Measurements from ENCODE around the gene CNN2.

CNN2 gene

DNA sequence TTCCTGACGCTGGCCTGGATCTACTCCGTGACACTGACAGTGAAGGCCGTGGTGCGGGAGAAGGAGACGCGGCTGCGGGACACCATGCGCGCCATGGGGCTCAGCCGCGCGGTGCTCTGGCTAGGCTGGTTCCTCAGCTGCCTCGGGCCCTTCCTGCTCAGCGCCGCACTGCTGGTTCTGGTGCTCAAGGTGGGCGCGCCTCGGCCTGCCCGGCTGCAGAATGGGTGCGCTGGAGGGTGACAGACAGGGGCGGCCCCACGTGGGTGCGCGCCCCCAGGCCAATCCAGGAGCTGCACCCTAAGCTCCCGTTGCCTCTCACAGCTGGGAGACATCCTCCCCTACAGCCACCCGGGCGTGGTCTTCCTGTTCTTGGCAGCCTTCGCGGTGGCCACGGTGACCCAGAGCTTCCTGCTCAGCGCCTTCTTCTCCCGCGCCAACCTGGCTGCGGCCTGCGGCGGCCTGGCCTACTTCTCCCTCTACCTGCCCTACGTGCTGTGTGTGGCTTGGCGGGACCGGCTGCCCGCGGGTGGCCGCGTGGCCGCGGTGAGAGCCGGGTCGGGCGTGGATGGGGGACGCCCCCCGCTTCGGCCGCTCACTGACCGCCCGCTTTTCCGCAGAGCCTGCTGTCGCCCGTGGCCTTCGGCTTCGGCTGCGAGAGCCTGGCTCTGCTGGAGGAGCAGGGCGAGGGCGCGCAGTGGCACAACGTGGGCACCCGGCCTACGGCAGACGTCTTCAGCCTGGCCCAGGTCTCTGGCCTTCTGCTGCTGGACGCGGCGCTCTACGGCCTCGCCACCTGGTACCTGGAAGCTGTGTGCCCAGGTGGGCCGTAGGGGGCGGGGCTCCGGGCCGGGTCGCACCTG, 20.7 kb downstream of the CNN2 start:
- no peak overlapping the region for H3K4me3 ChIP-seq (ENCODE audit: severe bottlenecking)
- no peaks in the 10 kb centered on the region for H3K4me1 ChIP-seq (ENCODE audit: insufficient read depth, poor library complexity, severe bottlenecking)
- H3K27ac ChIP-seq (ENCODE audit: poor library complexity, severe bottlenecking), result no peak overlapping the region
- no peaks in the 10 kb centered on the region for H3K9me3 ChIP-seq (ENCODE audit: severe bottlenecking)
- TF ChIP-seq, protein P1, sequence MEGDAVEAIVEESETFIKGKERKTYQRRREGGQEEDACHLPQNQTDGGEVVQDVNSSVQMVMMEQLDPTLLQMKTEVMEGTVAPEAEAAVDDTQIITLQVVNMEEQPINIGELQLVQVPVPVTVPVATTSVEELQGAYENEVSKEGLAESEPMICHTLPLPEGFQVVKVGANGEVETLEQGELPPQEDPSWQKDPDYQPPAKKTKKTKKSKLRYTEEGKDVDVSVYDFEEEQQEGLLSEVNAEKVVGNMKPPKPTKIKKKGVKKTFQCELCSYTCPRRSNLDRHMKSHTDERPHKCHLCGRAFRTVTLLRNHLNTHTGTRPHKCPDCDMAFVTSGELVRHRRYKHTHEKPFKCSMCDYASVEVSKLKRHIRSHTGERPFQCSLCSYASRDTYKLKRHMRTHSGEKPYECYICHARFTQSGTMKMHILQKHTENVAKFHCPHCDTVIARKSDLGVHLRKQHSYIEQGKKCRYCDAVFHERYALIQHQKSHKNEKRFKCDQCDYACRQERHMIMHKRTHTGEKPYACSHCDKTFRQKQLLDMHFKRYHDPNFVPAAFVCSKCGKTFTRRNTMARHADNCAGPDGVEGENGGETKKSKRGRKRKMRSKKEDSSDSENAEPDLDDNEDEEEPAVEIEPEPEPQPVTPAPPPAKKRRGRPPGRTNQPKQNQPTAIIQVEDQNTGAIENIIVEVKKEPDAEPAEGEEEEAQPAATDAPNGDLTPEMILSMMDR (IDR thresholded peaks at IDR 0.05; ENCODE audit: poor library complexity, severe bottlenecking), result no peak
- no peak for DNase-seq (ENCODE audit: low spot score)
- H3K36me3 ChIP-seq (ENCODE audit: low read depth), result peaks cover 6% of the 10 kb centered on the region; the same call in 1 of the 2 replicates
- H3K27me3 ChIP-seq (ENCODE audit: insufficient read depth, poor library complexity, severe bottlenecking), result no peaks in the 10 kb centered on the region
- ATAC-seq (ENCODE audit: low read depth), result no peak

DNA sequence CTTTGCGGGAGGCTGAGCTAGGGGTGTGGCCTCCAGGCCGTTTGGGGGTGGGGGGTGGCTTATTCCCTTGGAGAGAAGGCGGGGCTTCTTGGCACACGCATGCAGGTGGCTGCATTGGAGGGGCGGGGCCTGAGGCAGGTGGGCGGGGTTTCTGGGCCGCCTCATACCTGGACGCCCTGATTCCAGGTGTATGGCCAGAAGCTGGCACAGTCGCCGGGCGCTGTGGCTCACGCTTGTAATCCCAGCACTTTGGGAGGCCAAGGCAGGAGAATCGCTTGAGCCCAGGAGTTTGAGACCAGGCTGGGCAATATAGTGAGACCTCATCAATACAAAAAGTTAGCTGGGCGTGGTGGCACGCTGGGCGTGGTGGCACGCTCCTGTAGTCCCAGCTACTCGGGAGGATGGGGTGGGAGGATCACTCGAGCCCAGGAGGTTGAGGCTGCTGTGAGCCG, 21.3 kb downstream of the CNN2 start:
- no peak for DNase-seq (ENCODE audit: low spot score)
- no peaks in the 10 kb centered on the region for H3K9me3 ChIP-seq (ENCODE audit: severe bottlenecking)
- TF ChIP-seq, protein P1 (IDR thresholded peaks at IDR 0.05; ENCODE audit: poor library complexity, severe bottlenecking), result no peak
- H3K4me3 ChIP-seq (ENCODE audit: severe bottlenecking), result no peak overlapping the region
- no peaks in the 10 kb centered on the region for H3K27me3 ChIP-seq (ENCODE audit: insufficient read depth, poor library complexity, severe bottlenecking)
- no peak for ATAC-seq (ENCODE audit: low read depth)
- H3K36me3 ChIP-seq (ENCODE audit: low read depth), result no peaks in the 10 kb centered on the region
- H3K4me1 ChIP-seq (ENCODE audit: insufficient read depth, poor library complexity, severe bottlenecking), result no peaks in the 10 kb centered on the region
- no peak overlapping the region for H3K27ac ChIP-seq (ENCODE audit: poor library complexity, severe bottlenecking)

DNA sequence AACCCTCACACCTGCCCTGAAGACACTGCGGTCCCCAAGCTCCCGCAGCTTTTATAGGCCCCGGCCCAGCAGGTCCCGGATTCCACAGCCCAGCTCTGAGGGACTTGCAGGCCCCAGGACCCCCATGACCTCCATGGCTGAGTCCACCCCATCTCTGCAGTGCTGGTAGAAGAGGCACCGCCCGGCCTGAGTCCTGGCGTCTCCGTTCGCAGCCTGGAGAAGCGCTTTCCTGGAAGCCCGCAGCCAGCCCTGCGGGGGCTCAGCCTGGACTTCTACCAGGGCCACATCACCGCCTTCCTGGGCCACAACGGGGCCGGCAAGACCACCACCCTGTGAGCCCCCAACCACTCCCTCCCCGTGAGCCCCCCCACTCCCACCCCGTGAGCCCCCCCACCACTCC, 22.7 kb downstream of the CNN2 start:
- no peaks in the 10 kb centered on the region for H3K4me1 ChIP-seq (ENCODE audit: insufficient read depth, poor library complexity, severe bottlenecking)
- no peak overlapping the region for H3K27ac ChIP-seq (ENCODE audit: poor library complexity, severe bottlenecking)
- ATAC-seq (ENCODE audit: low read depth) (no peak), DNase-seq (ENCODE audit: low spot score) (no peak)
- H3K4me3 ChIP-seq (ENCODE audit: severe bottlenecking), result no peak overlapping the region
- no peaks in the 10 kb centered on the region for H3K9me3 ChIP-seq (ENCODE audit: severe bottlenecking)
- TF ChIP-seq, protein P1 (IDR thresholded peaks at IDR 0.05; ENCODE audit: poor library complexity, severe bottlenecking), result no peak
- no peaks in the 10 kb centered on the region for H3K36me3 ChIP-seq (ENCODE audit: low read depth)
- no peaks in the 10 kb centered on the region for H3K27me3 ChIP-seq (ENCODE audit: insufficient read depth, poor library complexity, severe bottlenecking)

DNA sequence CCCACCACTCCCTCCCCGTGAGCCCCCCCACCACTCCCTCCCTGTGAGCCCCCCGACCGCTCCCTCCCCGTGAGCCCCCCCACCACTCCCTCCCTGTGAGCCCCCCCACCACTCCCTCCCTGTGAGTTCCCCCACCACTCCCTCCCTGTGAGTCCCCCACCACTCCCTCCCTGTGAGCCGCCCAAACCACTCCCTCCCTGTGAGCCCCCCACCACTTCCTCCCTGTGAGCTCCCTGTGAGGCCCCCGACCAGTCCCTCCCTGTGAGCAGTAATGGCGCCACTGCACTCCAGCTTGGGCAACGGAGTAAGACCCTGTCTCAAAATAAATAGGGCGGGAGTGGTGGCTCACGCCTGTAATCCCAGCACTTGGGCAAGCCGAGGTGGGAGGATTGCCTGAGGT, 23.4 kb downstream of the CNN2 start:
- Histone ChIP-seq H3K36me3 (ENCODE audit: low read depth) (no peaks in the 10 kb centered on the region), H3K4me1 (ENCODE audit: insufficient read depth, poor library complexity, severe bottlenecking) (no peaks in the 10 kb centered on the region), H3K9me3 (ENCODE audit: severe bottlenecking) (no peaks in the 10 kb centered on the region), H3K4me3 (ENCODE audit: severe bottlenecking) (no peak overlapping the region), H3K27ac (ENCODE audit: poor library complexity, severe bottlenecking) (no peak overlapping the region), H3K27me3 (ENCODE audit: insufficient read depth, poor library complexity, severe bottlenecking) (no peaks in the 10 kb centered on the region)
- no peak for DNase-seq (ENCODE audit: low spot score)
- TF ChIP-seq, protein P1 (IDR thresholded peaks at IDR 0.05; ENCODE audit: poor library complexity, severe bottlenecking), result no peak
- no peak for ATAC-seq (ENCODE audit: low read depth)

All from RWPE2 (cell line).